GM18868 (cell line): Measurements from ENCODE around the gene KNCN.

Source experiments
- ATAC-seq: cut with Tn5 transposase; IDR thresholded peaks from one replicate; pipeline ENCODE4 v1.9.1; 2021; ENCODE audit warnings: mild to moderate bottlenecking, moderate library complexity; ENCODE audit not compliant: unreplicated experiment

The KNCN gene

DNA sequence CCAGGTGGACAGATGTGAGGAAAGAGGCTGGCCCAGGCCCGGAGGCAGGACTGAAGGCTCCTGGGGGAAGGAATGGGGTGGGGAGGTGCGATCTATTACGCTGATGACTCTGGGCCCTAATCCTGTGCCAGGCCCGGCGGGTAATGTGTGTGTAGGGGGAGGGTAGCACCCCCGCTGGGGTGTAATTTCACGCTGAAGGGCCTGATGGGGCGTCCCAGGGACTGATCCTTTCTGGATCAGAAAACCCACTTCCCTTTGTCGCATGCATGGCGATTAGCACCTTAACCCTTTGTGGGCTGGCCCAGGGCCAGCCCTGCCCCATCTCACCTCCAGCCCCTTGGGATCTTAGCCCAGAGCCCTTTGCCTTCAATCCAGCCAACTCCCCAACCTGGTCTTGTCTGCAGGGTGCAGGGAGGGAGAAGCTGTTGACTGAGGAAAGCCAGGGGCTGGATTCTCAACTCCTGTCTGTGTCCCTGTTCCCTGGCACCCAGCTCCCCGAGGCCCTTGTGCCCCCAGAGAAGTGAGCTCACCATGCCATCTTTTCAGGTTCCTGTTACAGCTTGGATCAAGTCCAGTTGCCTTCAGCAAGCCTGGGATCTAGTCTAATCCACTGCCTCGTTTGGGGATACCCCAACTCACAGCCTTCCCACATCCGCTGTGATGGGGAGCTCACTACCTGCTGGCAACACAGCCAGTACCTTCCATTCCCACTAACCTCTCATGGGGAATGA, 26.0 kb downstream of the KNCN start:
- no peak for ATAC-seq

DNA sequence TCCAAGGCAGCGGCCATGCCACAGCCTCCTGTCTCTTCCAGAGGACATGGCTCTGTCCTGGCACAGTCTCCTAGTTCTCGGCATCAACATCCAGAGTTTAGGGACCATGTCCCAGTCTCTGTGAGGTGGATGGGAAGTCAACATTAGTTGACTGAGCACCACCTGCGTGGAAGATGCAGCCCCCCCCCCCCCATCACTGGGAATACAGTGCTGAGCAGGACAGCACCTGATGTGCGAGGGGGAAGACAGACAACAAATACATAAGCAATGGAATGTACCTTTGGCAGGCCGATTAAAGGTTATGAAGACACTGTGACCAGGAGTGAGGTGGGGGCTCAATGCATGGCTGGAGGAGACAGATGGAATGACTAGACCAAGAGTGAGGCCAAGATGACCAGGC, 26.6 kb downstream of the KNCN start:
- no peak for ATAC-seq

DNA sequence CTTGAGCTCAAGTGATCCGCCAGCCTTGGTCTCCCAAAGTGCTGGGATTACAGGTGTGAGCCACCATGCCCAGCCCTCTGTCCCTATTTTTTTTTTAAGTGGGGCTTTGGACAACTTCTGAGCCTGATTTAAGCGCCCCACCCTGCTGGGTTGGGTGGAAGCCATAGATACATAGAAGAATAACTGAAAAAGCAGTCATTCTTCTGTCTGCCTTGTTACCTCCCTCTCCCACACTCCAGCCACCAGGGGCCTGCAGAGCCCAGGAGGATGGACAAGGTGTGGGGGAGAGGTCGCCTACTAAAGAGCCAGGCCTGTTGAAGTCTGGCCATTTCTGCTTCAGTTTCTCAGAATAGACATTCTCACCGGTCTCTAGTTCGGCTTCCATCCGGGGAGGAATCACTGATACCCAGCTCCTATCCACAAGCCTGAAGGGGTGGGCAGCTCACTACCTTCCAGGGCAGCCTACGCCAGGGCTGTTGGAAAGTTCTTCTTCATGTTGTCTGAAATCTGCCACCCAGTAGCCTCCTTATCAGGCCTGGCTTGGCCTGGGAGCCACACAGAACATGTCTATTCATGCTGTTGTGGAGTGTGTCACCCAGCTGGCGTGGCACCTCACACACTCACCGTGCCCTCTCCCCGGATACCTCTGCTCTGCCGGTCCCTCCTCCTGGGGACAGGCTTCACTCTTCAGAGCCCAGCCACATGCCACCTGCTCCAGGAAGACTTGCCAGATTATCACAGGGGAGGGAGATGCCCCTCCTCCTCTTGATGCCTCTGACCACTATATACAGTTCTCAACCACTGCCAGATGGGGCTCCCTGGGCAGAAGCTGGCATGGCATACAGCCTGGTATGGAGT, 27.7 kb downstream of the KNCN start:
- no peak for ATAC-seq

DNA sequence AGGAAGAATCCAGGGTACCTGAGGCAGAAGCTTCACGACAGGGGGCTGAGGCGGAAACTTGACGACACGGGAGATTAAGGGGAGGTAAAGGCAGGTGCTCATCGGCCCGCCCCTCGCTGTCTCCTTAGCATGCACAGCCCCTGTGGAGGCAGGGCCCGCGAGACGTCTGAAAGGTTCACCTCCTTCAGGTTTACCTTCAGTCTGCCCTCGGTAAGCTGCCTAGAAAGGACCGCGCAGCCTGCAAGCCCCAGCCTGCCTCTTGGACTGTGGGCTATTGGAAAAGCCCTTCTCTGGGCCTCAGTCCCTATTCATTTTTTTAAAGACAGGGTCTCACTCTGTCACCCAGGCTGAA, 28.5 kb downstream of the KNCN start:
- no peak for ATAC-seq

DNA sequence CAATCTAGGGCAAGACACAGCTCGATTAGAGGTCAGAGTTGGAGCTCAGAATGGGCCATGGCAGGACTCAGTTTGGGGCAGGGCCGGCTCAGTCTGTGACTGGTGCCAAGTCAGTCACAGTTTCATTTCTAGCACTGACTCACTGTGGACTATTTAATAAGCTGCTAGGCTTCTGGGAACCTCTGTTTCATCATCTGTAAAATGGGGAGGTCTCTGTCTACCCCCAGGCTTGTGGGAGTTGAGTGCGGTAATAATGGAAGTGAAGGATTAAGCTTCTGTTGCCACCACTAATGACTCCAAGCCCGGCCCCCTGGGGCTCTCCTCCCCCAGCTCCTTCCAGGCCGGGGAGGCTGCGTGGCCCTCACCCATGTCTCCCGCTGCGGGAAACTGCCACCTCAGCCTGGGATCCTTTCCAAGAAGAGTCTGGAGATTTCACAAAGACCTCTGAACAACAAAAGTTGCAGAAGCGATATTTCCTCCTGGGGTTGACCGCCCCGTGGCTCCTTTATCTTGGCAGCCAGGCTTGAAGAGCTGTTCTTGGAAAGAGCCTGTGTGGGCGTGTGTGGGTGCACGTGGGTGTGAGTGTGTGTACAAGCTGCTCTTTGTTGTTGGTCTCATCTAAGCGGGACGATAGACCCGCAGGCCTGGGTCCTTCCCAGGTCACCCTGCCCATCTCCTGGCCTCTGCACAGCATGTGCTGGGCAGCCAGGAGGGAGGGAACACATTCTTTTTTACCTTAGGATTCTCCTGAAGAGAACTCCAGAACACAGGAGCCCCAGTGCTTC, 29.1 kb downstream of the KNCN start:
- ATAC-seq, result peak; percentile 74

DNA sequence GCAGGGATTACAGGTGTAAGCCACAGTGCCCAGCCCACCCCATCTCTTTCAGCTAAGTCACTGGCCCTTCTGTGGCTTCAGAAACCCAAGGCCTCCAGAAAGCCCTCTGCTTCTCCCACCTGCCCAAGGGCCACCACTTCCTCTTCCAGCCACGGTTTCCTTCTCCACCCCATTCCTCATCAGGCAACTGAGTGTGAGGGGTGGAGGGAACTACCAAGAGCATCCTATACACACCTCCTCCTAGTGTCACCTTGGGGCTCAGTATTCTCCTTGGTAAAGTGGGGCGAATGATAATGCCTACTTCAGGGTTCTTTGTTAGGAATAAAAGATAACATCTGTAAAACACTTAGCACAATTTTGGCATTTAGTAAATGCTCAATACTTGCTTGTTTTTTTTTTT, 30.0 kb downstream of the KNCN start:
- ATAC-seq, result no peak

DNA sequence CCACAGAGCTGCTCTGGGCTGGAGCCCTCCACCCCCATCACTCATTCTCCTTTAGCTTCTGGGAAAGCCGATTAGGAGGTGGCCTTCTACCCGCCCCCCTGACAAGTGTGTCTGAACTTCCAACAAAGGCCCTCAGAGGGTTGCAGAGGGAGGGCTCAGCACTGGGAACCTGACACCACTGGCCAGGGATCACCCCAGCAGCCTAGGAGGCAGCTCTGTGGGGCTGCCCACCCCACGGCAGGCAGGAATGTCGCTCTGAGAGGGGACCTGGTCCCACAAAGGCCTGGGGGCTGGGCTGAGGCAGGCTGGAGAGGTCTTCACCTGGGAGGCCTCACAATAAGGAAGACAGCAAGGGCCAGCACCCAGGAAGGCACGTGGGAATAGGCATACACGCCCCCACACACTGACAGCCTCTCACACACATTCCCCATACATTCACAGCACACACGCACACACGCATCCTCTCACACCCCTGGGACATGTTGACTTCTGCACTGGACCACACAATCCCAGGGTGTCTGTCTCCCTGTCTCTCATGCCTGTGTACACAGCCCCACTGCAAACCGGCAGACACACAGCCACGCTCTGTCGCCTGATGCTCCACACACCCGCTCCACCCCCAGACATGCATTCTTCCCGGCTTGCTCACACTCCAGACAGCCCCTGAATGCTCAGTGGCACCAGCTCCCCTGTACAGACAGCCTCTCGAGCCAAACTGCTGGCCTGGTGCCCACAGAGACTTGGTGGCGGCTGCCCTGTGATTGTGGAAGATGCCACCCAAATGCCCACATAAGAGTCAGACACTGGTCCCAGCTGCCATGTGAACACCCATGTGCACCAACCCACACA, 31.2 kb downstream of the KNCN start:
- no peak for ATAC-seq

DNA sequence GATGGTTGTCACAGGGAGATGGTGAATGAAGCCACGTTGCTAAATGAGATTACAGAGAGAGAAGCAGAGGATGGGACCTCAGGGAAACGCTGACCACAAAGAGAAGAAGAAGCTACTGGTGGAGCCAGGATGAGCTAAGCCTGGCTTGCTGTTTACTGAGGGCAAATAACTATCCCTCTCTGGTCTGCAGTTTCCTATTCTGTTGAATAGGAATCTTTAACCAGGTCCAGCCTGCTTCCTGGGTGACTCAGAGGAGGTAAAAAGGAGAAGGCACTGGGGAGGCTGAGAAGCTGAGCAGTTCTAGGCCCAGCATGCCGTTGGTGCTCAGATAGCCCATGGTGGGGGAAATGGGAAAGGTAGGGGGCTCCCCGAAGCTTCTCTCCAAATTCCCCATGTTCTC, 32.2 kb downstream of the KNCN start:
- ATAC-seq, result no peak

DNA sequence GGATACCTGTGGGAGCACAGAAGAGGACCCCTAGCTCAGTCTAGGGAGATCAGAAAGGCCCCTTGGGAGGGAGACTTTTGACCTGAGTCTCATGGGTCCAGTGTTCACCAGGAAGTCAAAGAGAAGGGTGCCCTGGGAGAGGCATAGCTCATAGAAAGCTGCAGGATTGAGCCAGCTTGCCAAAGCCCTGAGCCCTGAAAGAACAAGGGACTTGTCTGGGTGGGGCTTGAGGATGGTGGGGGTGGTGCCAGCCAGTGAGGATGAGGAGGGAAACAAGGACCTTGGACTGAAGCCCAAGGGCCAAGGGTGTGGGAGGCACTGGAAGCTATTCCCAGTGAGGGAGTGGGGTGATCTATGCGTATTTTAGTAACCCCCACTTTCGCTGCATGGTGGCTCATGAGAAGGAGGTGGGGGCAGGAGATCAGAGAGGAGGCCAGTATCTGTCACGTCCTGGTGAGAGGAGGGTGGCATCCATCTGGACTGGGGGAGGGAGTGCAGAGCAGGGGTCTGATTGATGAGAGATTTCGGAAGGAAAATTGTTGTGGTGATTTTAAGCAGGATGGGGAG, 33.4 kb downstream of the KNCN start:
- ATAC-seq, result no peak

DNA sequence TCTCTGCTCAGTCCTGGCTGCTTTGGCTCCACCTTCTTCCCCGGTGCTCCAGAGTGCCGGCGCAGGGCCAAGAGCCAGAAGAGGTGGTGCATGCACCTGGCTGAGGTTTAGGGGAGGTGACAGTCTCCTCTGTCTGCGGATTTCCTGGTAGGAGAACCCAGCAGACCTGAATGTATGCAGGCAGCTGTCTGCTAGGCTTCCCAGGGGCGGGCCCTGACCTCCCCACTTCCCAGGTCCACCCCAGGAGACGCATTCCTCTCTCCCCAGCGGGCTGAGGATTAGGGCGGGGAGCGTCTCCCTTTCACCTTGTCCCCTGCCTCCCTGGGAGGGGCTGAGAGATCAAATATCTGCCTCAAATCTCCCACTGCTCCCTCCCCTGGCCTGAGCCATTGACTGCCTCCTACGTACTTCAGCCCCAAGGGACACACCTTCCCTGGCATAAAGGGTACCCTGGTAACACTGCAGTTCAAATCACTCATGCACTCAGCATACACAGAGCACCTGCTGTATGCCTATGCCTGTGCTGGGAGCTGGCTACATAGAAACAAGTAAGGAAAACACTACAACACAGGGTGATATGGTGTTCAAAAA, 34.3 kb downstream of the KNCN start:
- no peak for ATAC-seq

DNA sequence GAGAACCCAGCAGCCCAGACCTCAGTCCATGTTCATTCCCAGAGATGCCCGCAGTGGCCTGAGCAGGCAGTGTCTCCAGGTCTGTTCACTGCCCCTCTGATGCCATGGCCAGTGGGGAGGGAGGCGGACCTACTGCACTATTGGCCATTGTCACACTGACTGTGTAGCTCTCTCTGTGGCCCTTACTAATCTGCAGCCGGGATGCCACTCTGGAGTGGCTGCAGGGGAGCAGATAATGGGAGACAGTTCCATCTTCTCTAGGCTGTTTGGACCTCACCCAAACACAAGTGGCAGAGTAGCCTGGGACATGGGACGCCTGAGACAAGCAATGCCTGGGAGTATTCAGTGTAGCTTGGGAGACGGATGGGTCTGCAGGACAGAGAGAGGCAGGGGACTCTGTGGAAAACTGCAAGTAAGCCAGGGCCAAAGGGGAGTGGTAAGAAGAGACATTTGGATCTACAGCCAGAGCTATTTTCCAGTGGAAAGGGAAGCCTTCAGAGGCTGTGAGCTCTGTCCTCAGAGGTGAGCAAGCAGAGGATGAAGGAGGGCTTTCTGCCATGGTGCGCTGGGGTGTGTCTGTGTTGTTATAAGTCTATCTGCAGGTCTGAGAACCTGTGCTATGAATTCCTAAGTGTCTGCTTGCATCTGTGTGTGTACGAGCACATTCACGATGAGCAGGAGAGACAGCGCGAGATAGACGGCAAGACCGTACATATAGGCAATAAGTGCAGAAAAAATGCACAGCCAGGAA, 35.1 kb downstream of the KNCN start:
- ATAC-seq, result no peak

DNA sequence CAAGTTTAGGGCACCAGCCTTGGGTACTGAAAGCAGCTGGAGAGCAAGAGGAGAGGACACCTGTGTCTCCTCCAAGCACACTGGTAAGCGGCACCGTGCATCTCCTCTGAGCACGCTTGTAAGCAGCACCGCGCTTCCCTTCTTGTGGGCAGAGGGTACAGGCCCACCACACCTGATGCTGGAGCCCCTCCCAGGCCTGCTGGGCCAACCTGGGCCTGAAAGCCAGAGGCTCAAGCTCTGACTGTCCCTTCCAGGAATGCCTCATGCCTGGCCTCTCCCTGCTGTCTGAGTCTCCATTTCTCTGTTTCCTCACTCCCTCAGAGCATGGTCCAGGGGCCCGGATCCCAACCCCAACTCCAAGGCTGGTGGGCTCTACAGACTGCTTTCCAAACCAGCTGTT, 35.9 kb downstream of the KNCN start:
- ATAC-seq, result no peak

DNA sequence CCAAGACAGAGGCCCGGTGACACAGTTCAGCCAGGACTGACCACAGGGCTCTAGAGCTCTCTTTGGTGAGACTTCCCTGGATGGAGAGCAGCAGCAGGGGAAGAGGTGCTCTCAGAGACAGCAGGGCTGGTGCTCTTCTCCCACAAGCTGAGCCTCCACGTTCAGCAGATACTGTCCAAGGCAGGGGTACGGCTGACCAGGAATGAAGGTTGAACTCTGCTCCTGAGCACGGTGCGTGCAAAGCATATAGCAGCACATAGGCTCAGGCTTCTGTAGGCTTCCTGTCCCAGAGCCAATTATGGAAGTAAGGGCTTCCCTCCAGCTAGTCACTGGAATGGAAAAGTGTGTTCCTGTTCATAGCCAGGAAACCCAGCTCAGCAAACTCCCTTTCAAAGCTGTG, 37.9 kb downstream of the KNCN start:
- ATAC-seq, result no peak

DNA sequence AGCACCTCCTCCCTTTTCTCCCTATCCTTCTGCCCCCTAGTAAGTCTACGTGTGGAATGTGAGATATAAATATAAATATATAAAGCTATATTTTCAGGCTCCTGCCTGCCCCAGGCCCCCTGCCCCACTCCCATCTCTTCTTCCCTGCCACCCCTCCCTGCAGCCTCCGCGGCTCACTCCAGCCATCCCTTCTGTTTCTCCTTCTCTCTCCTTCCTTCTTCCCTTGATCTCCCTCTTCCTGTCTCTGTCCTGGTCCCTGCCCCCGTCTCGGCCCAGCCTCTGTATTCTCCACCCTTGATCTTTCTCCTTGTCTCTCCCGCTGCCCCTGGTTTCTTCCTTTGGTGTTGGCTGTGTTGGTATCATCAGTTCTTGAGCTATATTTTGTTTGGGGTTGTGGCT, 38.7 kb downstream of the KNCN start:
- no peak for ATAC-seq

DNA sequence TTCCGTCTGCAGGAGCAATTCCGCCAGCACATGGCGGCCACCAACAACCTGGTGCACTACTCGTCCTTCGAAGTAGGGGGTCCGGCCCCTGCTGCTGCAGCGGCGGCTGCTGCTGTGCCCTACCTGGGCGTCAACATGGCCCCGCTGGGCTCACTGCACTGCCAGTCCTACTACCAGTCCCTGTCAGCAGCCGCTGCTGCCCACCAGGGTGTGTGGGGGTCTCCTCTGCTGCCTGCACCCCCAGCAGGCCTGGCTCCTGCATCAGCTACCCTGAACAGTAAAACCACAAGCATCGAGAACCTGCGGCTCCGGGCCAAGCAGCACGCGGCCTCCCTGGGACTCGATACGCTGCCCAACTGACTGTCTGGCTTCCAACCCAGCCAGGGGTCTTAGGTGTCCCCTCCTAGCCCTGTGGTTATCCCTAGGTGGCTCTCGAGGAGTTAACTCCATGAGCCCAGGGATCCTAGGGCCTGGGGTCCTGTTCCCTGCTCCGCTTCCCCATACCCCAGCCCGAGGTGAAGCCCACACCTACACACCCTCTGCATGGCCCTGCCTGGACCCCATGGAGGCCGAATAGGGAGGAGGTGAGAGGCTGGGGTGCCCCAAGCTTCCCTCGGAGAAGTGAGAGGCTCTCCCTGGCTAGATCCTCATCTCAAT, 39.2 kb downstream of the KNCN start:
- ATAC-seq, result no peak

DNA sequence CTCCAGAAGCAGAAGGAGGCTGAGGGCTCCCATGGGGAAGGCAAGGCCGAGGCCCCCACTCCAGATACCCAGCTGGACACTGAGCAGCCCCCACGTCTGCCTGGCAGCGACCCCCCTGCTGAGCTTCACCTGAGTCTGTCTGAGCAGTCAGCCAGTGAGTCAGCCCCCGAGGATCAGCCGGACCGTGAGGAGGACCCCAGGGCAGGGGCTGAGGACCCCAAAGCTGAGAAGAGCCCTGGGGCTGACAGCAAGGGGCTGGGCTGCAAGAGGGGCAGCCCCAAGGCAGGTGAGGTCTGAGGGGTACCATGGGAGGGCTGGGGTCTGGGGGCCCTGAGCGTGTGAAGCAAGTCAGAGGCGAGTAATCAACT, 40.5 kb downstream of the KNCN start:
- ATAC-seq, result no peak

DNA sequence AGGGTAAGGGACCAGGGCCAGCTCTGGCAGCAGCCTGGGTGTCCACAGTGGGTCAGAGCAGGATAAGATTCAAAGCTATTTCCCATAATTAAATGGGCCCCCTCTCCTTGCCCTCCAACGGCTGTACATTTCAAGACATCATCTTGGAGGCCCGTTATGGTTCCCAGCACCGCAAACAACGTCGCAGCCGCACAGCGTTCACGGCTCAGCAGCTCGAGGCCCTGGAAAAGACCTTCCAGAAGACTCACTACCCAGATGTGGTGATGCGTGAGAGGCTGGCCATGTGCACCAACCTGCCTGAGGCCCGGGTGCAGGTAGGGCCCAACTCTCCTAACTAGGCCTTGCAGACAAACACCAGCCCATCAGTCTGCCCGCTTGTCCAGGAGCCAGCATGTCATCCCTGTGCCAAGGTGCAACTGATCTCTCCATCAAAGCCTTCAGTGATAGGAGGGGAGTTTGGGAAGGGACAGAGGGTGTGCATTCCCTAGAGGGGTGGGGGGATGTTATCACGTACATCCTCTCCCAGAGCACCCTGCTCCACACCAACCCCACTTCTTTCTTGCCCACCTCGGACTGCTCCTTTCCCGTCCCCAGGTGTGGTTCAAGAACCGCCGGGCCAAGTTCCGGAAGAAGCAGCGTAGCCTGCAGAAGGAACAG, 41.0 kb downstream of the KNCN start:
- ATAC-seq, result no peak

DNA sequence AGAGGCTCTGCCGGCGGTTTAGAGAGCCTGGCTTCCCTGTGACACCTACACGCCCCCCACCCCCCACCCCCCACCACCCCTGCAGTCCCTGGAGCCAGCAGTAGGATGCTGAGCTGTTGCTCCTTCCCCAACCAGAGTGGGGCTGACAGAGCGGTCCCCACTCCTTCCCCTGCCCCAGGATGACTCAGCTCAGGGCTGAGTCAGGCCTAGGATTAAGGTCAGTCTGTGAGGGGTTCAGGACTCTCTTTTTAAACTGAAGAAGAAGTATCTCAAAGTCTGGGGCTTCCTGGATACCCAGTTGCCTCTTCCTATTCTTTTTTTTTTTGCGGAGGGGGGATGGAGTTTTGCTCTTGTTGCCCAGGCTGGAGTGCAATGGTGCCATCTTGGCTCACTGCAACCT, 42.7 kb downstream of the KNCN start:
- ATAC-seq, result no peak
